K562 (cell line): ENCODE data around the gene CORIN. TPM values are rescaled to one million over a fixed set of nuclear protein-coding genes. Genes with fewer than 3 reads are reported as not detected.

Source experiments
- ATAC-seq: fragments of 200-7000 bp; cut with Tn5 transposase; 3 replicates; pipeline ENCODE4 v1.9.1; 2020; ENCODE audit warnings: moderate library complexity
- BruUV-seq: library from RNA; stranded (reverse); fragments of 400-500 nt; replicated peaks from 2 replicates; lab custom pipeline; 2021; lab: Mats Ljungman, UMichigan
- CTCF ChIA-PET: fragments of 300-600 bp; formaldehyde crosslinking; extraction: SDS; loops from one replicate; lab custom pipeline; 2021; ENCODE audit warnings: low intra/inter-chr PET ratio; lab: Yijun Ruan, JAX
- POLR2A ChIA-PET: fragments of 300-600, 350-650 bp; sonication (Branson Sonifier 250); formaldehyde crosslinking; extraction: SDS; loops from one replicate; lab custom pipeline; 2021; ENCODE audit warnings: antibody characterized with exemption, inconsistent platforms; lab: Yijun Ruan, JAX
- DNase-seq, 4 experiments: peaks; one replicate each; pipeline versions ENCODE4 v3.0.0 to v3.0.0-alpha.2; 2011 to 2018; ENCODE audit warnings: low spot score in 3 of 4, mixed read lengths in 3 of 4; ENCODE audit errors: extremely low read depth in 1 of 4
- FAIRE-seq: peaks from 2 replicates; lab custom pipeline; 2011; peaks lifted over from hg19 to GRCh38; lab: Jason Lieb, UNC
- H2AFZ ChIP-seq: 2 replicates; pipeline ENCODE4 v1.6.0; 2011; ENCODE audit warnings: low read depth, low read length, control low read depth, inconsistent platforms
- H3K27ac ChIP-seq: fragments of 200-600 bp; 3 replicates; pipeline ENCODE4 v1.8.0; 2011; ENCODE audit warnings: low read depth, mild to moderate bottlenecking, control low read depth, inconsistent platforms, low read length, moderate library complexity, mixed read lengths; ENCODE audit errors: extremely low read depth
- H3K27me3 ChIP-seq, 2 experiments: fragments of 300-600 bp in 1 of 2; 2 replicates in 1 of 2; 3 replicates in 1 of 2; pipeline versions ENCODE4 v1.6.0 to v1.8.0; 2011; ENCODE audit warnings: inconsistent platforms in 2 of 2, low read length in 2 of 2, mild to moderate bottlenecking in 1 of 2, mixed read lengths in 1 of 2, moderate library complexity in 1 of 2; ENCODE audit not compliant: control insufficient read depth in 2 of 2, insufficient read depth in 2 of 2
- H3K36me3 ChIP-seq: fragments of 300-600 bp; 3 replicates; pipeline ENCODE4 v1.8.0; 2011; ENCODE audit warnings: mild to moderate bottlenecking, low read length, inconsistent platforms; ENCODE audit not compliant: control insufficient read depth, insufficient read depth
- H3K4me1 ChIP-seq, 2 experiments: fragments of 200-600 bp in 1 of 2; replicated peaks in 1 of 2; 2 replicates in 1 of 2; 3 replicates in 1 of 2; pipeline versions ENCODE4 v1.5.1 to v1.8.0; 2011; ENCODE audit warnings: inconsistent platforms in 2 of 2, low read length in 2 of 2, mild to moderate bottlenecking in 1 of 2, mixed read lengths in 1 of 2, moderate library complexity in 1 of 2; ENCODE audit not compliant: control insufficient read depth in 2 of 2, insufficient read depth in 2 of 2
- H3K4me2 ChIP-seq: 2 replicates; pipeline ENCODE4 v1.6.1; 2011; ENCODE audit warnings: low read length, control low read depth, inconsistent platforms, mixed read lengths; ENCODE audit not compliant: insufficient read depth
- H3K4me3 ChIP-seq: fragments of 200-600 bp; sonication (generic), shearing (Covaris generic); 2 replicates; pipeline ENCODE4 v1.5.1; 2016; ENCODE audit warnings: control low read depth, inconsistent platforms
- H3K79me2 ChIP-seq: fragments of 200-600 bp; 3 replicates; pipeline ENCODE4 v1.8.0; 2011; ENCODE audit warnings: low read length, inconsistent platforms; ENCODE audit not compliant: control insufficient read depth, insufficient read depth
- H3K9ac ChIP-seq, 2 experiments: 2 replicates each; pipeline versions ENCODE4 v1.6.0 to v1.6.1; 2011; ENCODE audit warnings: low read depth in 2 of 2, low read length in 2 of 2, control low read depth in 1 of 2, inconsistent platforms in 1 of 2, mild to moderate bottlenecking in 1 of 2, mixed read lengths in 1 of 2; ENCODE audit not compliant: insufficient read depth in 1 of 2
- H3K9me1 ChIP-seq: one replicate; pipeline ENCODE4 v1.6.0; 2011; ENCODE audit warnings: inconsistent platforms, mild to moderate bottlenecking, low read length, moderate library complexity; ENCODE audit not compliant: control insufficient read depth, insufficient read depth
- H3K9me3 ChIP-seq: replicated peaks from 2 replicates; pipeline ENCODE4 v1.5.1; 2011; ENCODE audit warnings: low read depth, low read length, inconsistent platforms; ENCODE audit not compliant: control insufficient read depth, insufficient read depth
- H4K20me1 ChIP-seq: replicated peaks from 2 replicates; pipeline ENCODE4 v1.6.1; 2011; ENCODE audit warnings: low read length, inconsistent platforms, mixed read lengths; ENCODE audit not compliant: control insufficient read depth, insufficient read depth
- ETV5 ChIP-seq: sonication (generic); formaldehyde crosslinking; IDR thresholded peaks from 2 replicates; pipeline ENCODE4 v1.4.0; 2020; ENCODE audit warnings: low read depth, mild to moderate bottlenecking, missing genetic modification reagents
- KDM2B ChIP-seq: fragments of 250-450 bp; sonication (Bioruptor Pico); IDR thresholded peaks from 2 replicates; pipeline ENCODE4 v1.8.0; 2021; ENCODE audit warnings: mild to moderate bottlenecking, moderate library complexity
- TCF15 ChIP-seq: fragments of 250-450 bp; sonication (Bioruptor Pico); IDR thresholded peaks from 2 replicates; pipeline ENCODE4 v1.8.0; 2022; ENCODE audit warnings: moderate library complexity, mild to moderate bottlenecking, inconsistent platforms
- TEAD2 ChIP-seq: fragments of 450-650 bp; IDR thresholded peaks from 2 replicates; pipeline ENCODE4 v1.6.1; 2016; ENCODE audit warnings: missing genetic modification characterization, control low read depth, missing compliant biosample characterization
- ZFPM2 ChIP-seq: fragments of 250-450 bp; sonication (Bioruptor Pico); IDR thresholded peaks from 2 replicates; pipeline ENCODE4 v1.5.1; 2022; ENCODE audit warnings: mild to moderate bottlenecking
- ZNF551 ChIP-seq: fragments of 250-450 bp; sonication (Bioruptor Pico); IDR thresholded peaks from 2 replicates; pipeline ENCODE4 v1.5.0; 2021; ENCODE audit warnings: mild to moderate bottlenecking, moderate library complexity
- WGBS: fragments of 100-300 bp; shearing (Covaris generic); methylation state at CpG from one replicate; pipeline ENCODE4 v1.1.6; 2016; ENCODE audit warnings: low coverage, mixed read lengths; ENCODE audit not compliant: insufficient coverage; ENCODE audit errors: missing lambda C conversion rate; 5-methylcytosine and 5-hydroxymethylcytosine counted together
- in situ Hi-C: fragments of 300-500 bp; cut with MboI; formaldehyde crosslinking; loops from 4 replicates; pipeline ENCODE4 v1.15.0; 2018; ENCODE audit warnings: inconsistent platforms, mixed read lengths
- intact Hi-C: fragments of 100-400 bp; cut with micrococcal nuclease; formaldehyde crosslinking; loops from 2 replicates; pipeline ENCODE4 v1.14.2; 2022
- polyA plus RNA-seq, 8 experiments: library from polyadenylated mRNA; depleted of rRNA in 4 of 8; stranded (reverse) in 5 of 8; unstranded in 3 of 8; fragments of >200 nt; fragmentation: Nextera tagmentation in 2 of 8; fragmentation: Illumina TruSeq in 1 of 8; extraction: Ambion mirVana in 2 of 8; extraction: Trizol in 1 of 8; gene quantifications; 2 replicates each; pipeline versions ENCODE4 v1.2.1 to v1.2.3, GENCODE V29; 2011 to 2014; ENCODE audit warnings: inconsistent platforms in 1 of 8, missing spikeins in 1 of 8
- total RNA-seq, 7 experiments: library from RNA; depleted of rRNA in 6 of 7; stranded (reverse); fragments of >200 nt in 6 of 7; fragmentation: Illumina TruSeq in 2 of 7; extraction: Trizol in 2 of 7; gene quantifications; 2 replicates each; pipeline versions ENCODE4 v1.2.1 to v1.2.3, GENCODE V29; 2011 to 2021; ENCODE audit warnings: low replicate concordance in 1 of 7
- TF ChIP-seq, protein P1 (sequence below): fragments of 450-650 bp; IDR thresholded peaks from 2 replicates; pipeline ENCODE4 v1.6.1; 2016; ENCODE audit warnings: antibody characterized with exemption

Gene CORIN
- total and polyA plus RNA-seq, 9 of the 15 experiments (the other 6 are each of a cell fraction or from before 2014, with no cell fraction given) = 0.04 to 0.31 (median 0.08) TPM; not detected in 4

DNA sequence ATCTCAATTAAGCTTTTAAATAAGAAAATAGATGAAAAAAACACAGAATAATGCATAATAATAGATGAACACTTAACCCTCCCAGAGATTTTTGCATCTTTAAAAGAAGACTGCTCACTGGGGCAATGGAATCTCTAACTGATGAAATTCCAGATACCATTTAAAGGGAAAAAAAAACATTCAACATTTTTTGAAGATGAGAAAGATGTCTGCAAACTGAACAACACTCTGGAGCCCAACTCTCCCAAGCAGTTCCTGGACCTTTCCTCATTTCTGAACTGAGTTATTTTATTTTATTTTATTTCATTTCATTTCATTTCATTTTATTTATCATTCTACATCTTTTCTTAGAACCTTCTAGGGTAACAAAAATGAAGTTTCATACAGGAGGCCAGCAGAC is 90.7 kb downstream of the CORIN start:
- H4K20me1 ChIP-seq = no peaks in the 10 kb centered on the region
- CTCF ChIA-PET = no interaction called here
- no peaks in the 10 kb centered on the region for H3K36me3 ChIP-seq
- H3K27ac ChIP-seq = no peak overlapping the region
- no TSS peak for BruUV-seq
- H3K4me1 ChIP-seq = no peaks in the 10 kb centered on the region
- FAIRE-seq = no peak
- H2AFZ ChIP-seq = no peak overlapping the region
- H3K9me1 ChIP-seq = no peaks in the 10 kb centered on the region
- in situ Hi-C loops = no loop called here
- TF ChIP-seq KDM2B (CRISPR knock-in tag) (no peak), TCF15 (no peak), ETV5 (CRISPR knock-in tag) (no peak), ZNF551 (CRISPR knock-in tag) (no peak), TEAD2 (tag) (no peak)
- TF ChIP-seq, all 486 proteins: peak for 0
- no peak overlapping the region for H3K4me3 ChIP-seq
- H3K79me2 ChIP-seq = no peaks in the 10 kb centered on the region
- H3K27me3 ChIP-seq = no peaks in the 10 kb centered on the region
- DNase-seq = no peak
- no peaks in the 10 kb centered on the region for H3K9me3 ChIP-seq
- no peak overlapping the region for H3K4me2 ChIP-seq
- no peak for ATAC-seq
- POLR2A ChIA-PET = no interaction called here
- no peak overlapping the region for H3K9ac ChIP-seq
- intact Hi-C loops = no loop called here

DNA sequence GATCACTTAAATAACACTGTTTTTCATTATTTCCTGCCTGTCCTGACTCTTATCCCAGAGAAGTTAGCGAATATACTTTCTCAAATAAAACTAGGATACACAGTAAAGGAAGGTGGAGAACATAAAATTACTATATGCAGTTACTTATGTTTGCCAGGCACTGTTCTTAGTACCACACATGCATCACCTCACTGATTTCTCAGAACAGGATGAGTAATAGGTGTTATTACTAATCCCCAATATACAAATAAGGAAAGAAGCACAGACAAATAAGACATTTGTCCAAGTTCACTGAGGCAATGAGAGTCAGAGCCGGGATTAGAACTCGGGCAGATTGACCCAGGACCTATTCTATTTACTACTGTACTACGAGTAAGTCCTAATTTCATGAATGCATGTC is 91.7 kb downstream of the CORIN start:
- no peak overlapping the region for H3K9ac ChIP-seq
- in situ Hi-C loops (no loop called here), intact Hi-C loops (no loop called here)
- H4K20me1 ChIP-seq = no peaks in the 10 kb centered on the region
- no peak for FAIRE-seq
- no peak overlapping the region for H3K4me3 ChIP-seq
- H3K9me3 ChIP-seq = no peaks in the 10 kb centered on the region
- no peaks in the 10 kb centered on the region for H3K9me1 ChIP-seq
- 2% methylated on average over 4 of the region's 4 CpGs for WGBS
- H3K27ac ChIP-seq = no peak overlapping the region
- no peaks in the 10 kb centered on the region for H3K4me1 ChIP-seq
- DNase-seq = no peak
- BruUV-seq = no TSS peak
- no peak overlapping the region for H3K4me2 ChIP-seq
- no peaks in the 10 kb centered on the region for H3K27me3 ChIP-seq
- no peaks in the 10 kb centered on the region for H3K36me3 ChIP-seq
- no peak for ATAC-seq
- no peaks in the 10 kb centered on the region for H3K79me2 ChIP-seq
- no peak for TF ChIP-seq ZFPM2 (CRISPR knock-in tag)
- TF ChIP-seq, protein P1, sequence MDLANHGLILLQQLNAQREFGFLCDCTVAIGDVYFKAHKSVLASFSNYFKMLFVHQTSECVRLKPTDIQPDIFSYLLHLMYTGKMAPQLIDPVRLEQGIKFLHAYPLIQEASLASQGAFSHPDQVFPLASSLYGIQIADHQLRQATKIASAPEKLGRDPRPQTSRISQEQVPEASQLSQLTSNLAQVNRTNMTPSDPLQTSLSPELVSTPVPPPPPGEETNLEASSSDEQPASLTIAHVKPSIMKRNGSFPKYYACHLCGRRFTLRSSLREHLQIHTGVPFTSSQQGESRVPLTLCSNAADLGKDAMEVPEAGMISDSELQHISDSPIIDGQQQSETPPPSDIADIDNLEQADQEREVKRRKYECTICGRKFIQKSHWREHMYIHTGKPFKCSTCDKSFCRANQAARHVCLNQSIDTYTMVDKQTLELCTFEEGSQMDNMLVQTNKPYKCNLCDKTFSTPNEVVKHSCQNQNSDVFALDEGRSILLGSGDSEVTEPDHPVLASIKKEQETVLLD = no peak
- CTCF ChIA-PET = no interaction called here
- H2AFZ ChIP-seq = no peak overlapping the region
- POLR2A ChIA-PET = no interaction called here
